B cell (primary cell): ENCODE measurements around the gene FCF1. TPM values are rescaled to one million over a fixed set of nuclear protein-coding genes. Genes with fewer than 3 reads are reported as not detected.

Source experiments
- ATAC-seq: fragments of 200-7000 bp; cut with Tn5 transposase; one replicate; pipeline ENCODE4 v1.10.0; 2021; ENCODE audit warnings: low read depth, mild to moderate bottlenecking, moderate number of reproducible peaks, moderate library complexity
- CTCF ChIA-PET: fragments of 350-600 bp; sonication (Branson Sonifier 250); formaldehyde crosslinking; loops from one replicate; lab custom pipeline; 2021; ENCODE audit warnings: antibody characterized with exemption, inconsistent platforms; lab: Charles Lee
- POLR2A ChIA-PET: fragments of 350-600 bp; sonication (Branson Sonifier 250); formaldehyde crosslinking; loops from one replicate; lab custom pipeline; 2021; ENCODE audit warnings: antibody characterized with exemption; lab: Charles Lee
- DNase-seq: peaks from one replicate; pipeline ENCODE4 v3.0.0; 2013
- H2AFZ ChIP-seq: 2 replicates; pipeline ENCODE4 v1.6.1; 2012; ENCODE audit warnings: mild to moderate bottlenecking, low read depth, low read length; ENCODE audit not compliant: insufficient read depth, poor library complexity, severe bottlenecking
- H3K27ac ChIP-seq, 2 donors: 1 replicate in 1 of 2; 2 replicates in 1 of 2; pipeline ENCODE4 v1.5.1; 2012 to 2013; ENCODE audit warnings: low read length in 2 of 2, mild to moderate bottlenecking in 2 of 2, moderate library complexity in 1 of 2
- H3K27me3 ChIP-seq, 4 experiments: fragments of 200-600 bp in 1 of 4; sonication (generic) in 1 of 4; replicated peaks in 1 of 4; 1 replicate in 2 of 4; 2 replicates in 2 of 4; pipeline versions ENCODE4 v1.6.1 to v1.7.0; 2013 to 2016; ENCODE audit warnings: low read length in 3 of 4, mild to moderate bottlenecking in 2 of 4, mixed read lengths in 1 of 4, moderate library complexity in 1 of 4; ENCODE audit not compliant: insufficient read depth in 4 of 4, control insufficient read depth in 3 of 4; ENCODE audit errors: control extremely low read depth in 1 of 4
- H3K36me3 ChIP-seq, 2 experiments: replicated peaks in 1 of 2; 1 replicate in 1 of 2; 2 replicates in 1 of 2; pipeline versions ENCODE4 v1.6.1 to v1.7.1; 2013; ENCODE audit warnings: low read length in 1 of 2; ENCODE audit not compliant: insufficient read depth in 2 of 2, control insufficient read depth in 1 of 2; ENCODE audit errors: control extremely low read depth in 1 of 2, extremely low read depth in 1 of 2
- H3K4me1 ChIP-seq, 2 donors: fragments of 200-600 bp in 1 of 2; sonication (generic) in 1 of 2; 1 replicate in 1 of 2; 2 replicates in 1 of 2; pipeline versions ENCODE4 v1.5.1 to v1.6.1; 2013 to 2017; ENCODE audit warnings: low read length in 2 of 2; ENCODE audit not compliant: control insufficient read depth in 2 of 2, insufficient read depth in 2 of 2
- H3K4me2 ChIP-seq: replicated peaks from 2 replicates; pipeline ENCODE3; 2012; ENCODE audit warnings: mild to moderate bottlenecking, low read depth, low read length; ENCODE audit not compliant: poor library complexity, severe bottlenecking
- H3K4me3 ChIP-seq, 5 experiments: fragments of 200-600 bp in 1 of 5; sonication (generic) in 1 of 5; 1 replicate in 3 of 5; 2 replicates in 2 of 5; pipeline versions ENCODE4 v1.5.1 to v1.7.0; 2011 to 2016; ENCODE audit warnings: low read length in 4 of 5, mild to moderate bottlenecking in 4 of 5, low read depth in 2 of 5, control low read depth in 1 of 5, moderate library complexity in 1 of 5; ENCODE audit not compliant: insufficient read depth in 1 of 5; ENCODE audit errors: control extremely low read depth in 1 of 5, extremely low read depth in 1 of 5
- H3K79me2 ChIP-seq: fragments of 200-600 bp; sonication (generic); one replicate; pipeline ENCODE4 v1.6.0; 2016; ENCODE audit warnings: low read length; ENCODE audit not compliant: control insufficient read depth, insufficient read depth
- H3K9ac ChIP-seq: fragments of 200-600 bp; sonication (generic); 2 replicates; pipeline ENCODE4 v1.6.1; 2017; ENCODE audit warnings: mild to moderate bottlenecking, low read length, moderate library complexity
- H3K9me3 ChIP-seq, 3 donors: one replicate each; pipeline versions ENCODE4 v1.6.1 to v1.7.1; 2013; ENCODE audit warnings: low read length in 2 of 3; ENCODE audit not compliant: control insufficient read depth in 2 of 3, insufficient read depth in 1 of 3; ENCODE audit errors: control extremely low read depth in 1 of 3
- H4K20me1 ChIP-seq: 2 replicates; pipeline ENCODE4 v1.6.0; 2012; ENCODE audit warnings: mild to moderate bottlenecking, low read length; ENCODE audit not compliant: insufficient read depth, control insufficient read depth, poor library complexity, severe bottlenecking
- H3K27ac Mint-ChIP-seq: one replicate; pipeline ENCODE4 v1.8.0; 2021; ENCODE audit warnings: mixed read lengths
- H3K27me3 Mint-ChIP-seq: one replicate; pipeline ENCODE4 v1.8.0; 2021; ENCODE audit warnings: mixed read lengths
- H3K4me1 Mint-ChIP-seq: one replicate; pipeline ENCODE4 v1.8.0; 2021; ENCODE audit warnings: mixed read lengths
- H3K4me3 Mint-ChIP-seq: one replicate; pipeline ENCODE4 v1.8.0; 2021; ENCODE audit warnings: mixed read lengths
- H3K9me3 Mint-ChIP-seq: one replicate; pipeline ENCODE4 v1.8.0; 2022; ENCODE audit warnings: mixed read lengths; ENCODE audit not compliant: insufficient read depth
- CTCF ChIP-seq: fragments of 200-600 bp; IDR thresholded peaks from one replicate; pipeline ENCODE4 v1.8.0; 2022; ENCODE audit warnings: antibody characterized with exemption, mild to moderate bottlenecking
- EZH2 ChIP-seq: IDR thresholded peaks from 2 replicates; pipeline ENCODE4 v1.6.1; 2012; ENCODE audit warnings: borderline replicate concordance, low read depth, mild to moderate bottlenecking, moderate library complexity, low read length; ENCODE audit not compliant: insufficient read depth, poor library complexity, severe bottlenecking
- WGBS: methylation state at CpG from one replicate; pipeline ENCODE4 v1.1.5; 2013; ENCODE audit warnings: missing lambda C conversion rate; ENCODE audit not compliant: insufficient coverage; 5-methylcytosine and 5-hydroxymethylcytosine counted together
- intact Hi-C: fragments of 100-400 bp; cut with micrococcal nuclease; formaldehyde crosslinking; loops from one replicate; pipeline ENCODE4 v1.10.0; 2022
- polyA plus RNA-seq: library from polyadenylated mRNA; depleted of rRNA; stranded (reverse); fragments of >200 nt; gene quantifications from 2 replicates; pipeline ENCODE4 v1.2.3, GENCODE V29; 2012
- total RNA-seq, 2 donors: library from RNA; stranded (reverse); fragments of 120-200 nt in 1 of 2; gene quantifications; 1 replicate in 1 of 2; 2 replicates in 1 of 2; pipeline versions ENCODE4 v1.2.3 to v1.2.4, GENCODE V29; 2013 to 2022

The FCF1 gene
- total and polyA plus RNA-seq, 2 donors (not counting 1 experiment from before 2014, with no cell fraction given) = 21.1 to 41.6 TPM

- Histone ChIP-seq H3K4me1 (no peaks in the 10 kb centered on the region), H3K9ac (no peak overlapping the region), H2AFZ (no peak overlapping the region), H3K27me3 (no peaks in the 10 kb centered on the region), H3K4me2 (no peak overlapping the region), H3K79me2 (peaks cover 3% of the 10 kb centered on the region), H3K9me3 (no peaks in the 10 kb centered on the region), H4K20me1 (no peaks in the 10 kb centered on the region), H3K4me3 (no peak overlapping the region), H3K27ac (no peak overlapping the region), H3K36me3 (peaks cover 10 to 65% of the 10 kb centered on the region in 2 experiments)
- H3K27ac Mint-ChIP-seq = no peak overlapping the region
- no CpG with 5 or more reads among the region's 4 CpGs for WGBS
- H3K4me3 Mint-ChIP-seq = no peak overlapping the region
- POLR2A ChIA-PET = interaction anchor here (0.7 kb wide), 2 partner anchors 101 to 121 kb away, joined by 4 read pairs; no protein-coding TSS in a partner anchor
- CTCF ChIA-PET = no interaction called here
- intact Hi-C loops = no loop called here
- H3K9me3 Mint-ChIP-seq = no peaks in the 10 kb centered on the region
- ATAC-seq (no peak), DNase-seq (no peak)
- H3K4me1 Mint-ChIP-seq = no peaks in the 10 kb centered on the region
- TF ChIP-seq EZH2 (no peak), CTCF (no peak)
- no peaks in the 10 kb centered on the region for H3K27me3 Mint-ChIP-seq
These were observed 22.2 kb downstream of the FCF1 start for GRCh38 chr14:74735125-74735524.

GRCh38 chr14:74737753-74738325 is 24.9 kb downstream of the FCF1 start:
- POLR2A ChIA-PET = no interaction called here
- H3K27ac ChIP-seq = no peak overlapping the region
- Mint-ChIP-seq H3K9me3 (no peaks in the 10 kb centered on the region), H3K27ac (no peak overlapping the region), H3K4me3 (no peak overlapping the region), H3K27me3 (no peaks in the 10 kb centered on the region), H3K4me1 (no peaks in the 10 kb centered on the region)
- ATAC-seq = no peak
- TF ChIP-seq EZH2 (no peak), CTCF (no peak)
- H3K27me3 ChIP-seq = no peaks in the 10 kb centered on the region
- intact Hi-C loops = no loop called here
- no peaks in the 10 kb centered on the region for H4K20me1 ChIP-seq
- no peaks in the 10 kb centered on the region for H3K4me1 ChIP-seq
- H3K4me2 ChIP-seq = no peak overlapping the region
- CTCF ChIA-PET = no interaction called here
- H3K9ac ChIP-seq = no peak overlapping the region
- no peaks in the 10 kb centered on the region for H3K79me2 ChIP-seq
- H3K9me3 ChIP-seq = no peaks in the 10 kb centered on the region
- no peak overlapping the region for H3K4me3 ChIP-seq
- H2AFZ ChIP-seq = no peak overlapping the region
- peaks cover 8 to 51% of the 10 kb centered on the region in 2 experiments for H3K36me3 ChIP-seq
- no peak for DNase-seq
- 100% methylated on average over 1 of the region's 4 CpGs for whole genome bisulfite sequencing
